PC-3 (cell line): ENCODE results near the gene MORC3. TPM values are rescaled to one million over a fixed set of nuclear protein-coding genes. Genes with fewer than 3 reads are reported as not detected.

Experiments
- ATAC-seq: fragments of 200-7000 bp; cut with Tn5 transposase; 2 replicates; pipeline ENCODE4 v1.9.1; 2020; ENCODE audit warnings: mild to moderate bottlenecking, moderate library complexity
- BruUV-seq: library from RNA; stranded (reverse); fragments of 400-500 nt; replicated peaks from 2 replicates; lab custom pipeline; 2021; lab: Mats Ljungman, UMichigan
- CTCF ChIA-PET: fragments of 300-600 bp; sonication (Branson Sonifier 250); formaldehyde crosslinking; loops from one replicate; lab custom pipeline; 2022; ENCODE audit warnings: antibody characterized with exemption; lab: Charles Lee
- POLR2A ChIA-PET: fragments of 300-600 bp; sonication (Branson Sonifier 250); formaldehyde crosslinking; loops from one replicate; lab custom pipeline; 2022; ENCODE audit warnings: antibody characterized with exemption; ENCODE audit not compliant: unreplicated experiment; lab: Charles Lee
- DNase-seq: peaks from one replicate; pipeline ENCODE4 v3.0.0-alpha.2; 2015
- H2AFZ ChIP-seq: fragments of 300-600 bp; sonication (generic); 2 replicates; pipeline ENCODE4 v1.6.0; 2016; ENCODE audit warnings: antibody characterized with exemption, low read length
- H3F3A ChIP-seq: fragments of 300-600 bp; sonication (generic); one replicate; pipeline ENCODE4 v1.6.0; 2017; ENCODE audit warnings: antibody characterized with exemption, low read length, control low read depth, mild to moderate bottlenecking; ENCODE audit not compliant: unreplicated experiment
- H3K27ac ChIP-seq: fragments of 300-600 bp; sonication (generic); 2 replicates; pipeline ENCODE4 v1.5.1; 2016; ENCODE audit warnings: mild to moderate bottlenecking, low read length
- H3K27me3 ChIP-seq: fragments of 300-600 bp; sonication (generic); 2 replicates; pipeline ENCODE4 v1.6.1; 2016; ENCODE audit warnings: low read length, mixed read lengths
- H3K36me3 ChIP-seq: fragments of 300-600 bp; sonication (generic); 2 replicates; pipeline ENCODE4 v1.6.1; 2016; ENCODE audit warnings: low read depth, mixed run types, low read length, mixed read lengths
- H3K4me1 ChIP-seq: fragments of 300-600 bp; sonication (generic); 2 replicates; pipeline ENCODE4 v1.5.1; 2016; ENCODE audit warnings: low read length; ENCODE audit not compliant: insufficient read depth
- H3K4me2 ChIP-seq: fragments of 300-600 bp; sonication (generic); 2 replicates; pipeline ENCODE4 v1.6.0; 2016; ENCODE audit warnings: low read length
- H3K4me3 ChIP-seq: fragments of 300-600 bp; sonication (generic); 2 replicates; pipeline ENCODE4 v1.5.1; 2016; ENCODE audit warnings: mild to moderate bottlenecking, low read length, mixed read lengths
- H3K79me2 ChIP-seq: fragments of 300-600 bp; sonication (generic); 2 replicates; pipeline ENCODE4 v1.6.1; 2017; ENCODE audit warnings: low read length, mixed read lengths
- H3K9ac ChIP-seq: fragments of 300-600 bp; sonication (generic); 2 replicates; pipeline ENCODE4 v1.6.0; 2016; ENCODE audit warnings: mild to moderate bottlenecking, low read length
- H3K9me2 ChIP-seq: fragments of 300-600 bp; sonication (generic); replicated peaks from 2 replicates; pipeline ENCODE4 v1.6.1; 2016; ENCODE audit warnings: mixed run types, low read length, mixed read lengths
- H3K9me3 ChIP-seq: fragments of 300-600 bp; sonication (generic); 2 replicates; pipeline ENCODE4 v1.6.1; 2016; ENCODE audit warnings: low read length, mixed read lengths
- H4K20me1 ChIP-seq: fragments of 300-600 bp; sonication (generic); 2 replicates; pipeline ENCODE4 v1.6.1; 2016; ENCODE audit warnings: low read length, mixed read lengths
- CTCF ChIP-seq: fragments of 300-600 bp; sonication (generic); conservative IDR thresholded peaks from 2 replicates; pipeline ENCODE4 v1.5.1; 2017; ENCODE audit warnings: antibody characterized with exemption, low read depth, mild to moderate bottlenecking, low read length
- EZH2 ChIP-seq: fragments of 300-600 bp; sonication (generic); IDR thresholded peaks from one replicate; pipeline ENCODE4 v1.6.1; 2017; ENCODE audit warnings: antibody characterized with exemption, mild to moderate bottlenecking, low read length; ENCODE audit not compliant: unreplicated experiment
- EZH2phosphoT487 ChIP-seq: fragments of 300-600 bp; sonication (generic); IDR thresholded peaks from 2 replicates; pipeline ENCODE4 v1.6.1; 2018; ENCODE audit warnings: mild to moderate bottlenecking, antibody characterized with exemption, low read length, borderline replicate concordance
- intact Hi-C: fragments of 100-400 bp; cut with micrococcal nuclease; formaldehyde crosslinking; loops from 2 replicates; pipeline ENCODE4 v1.9.0; 2023
- total RNA-seq: library from RNA; depleted of rRNA; stranded (reverse); fragments of >200 nt; gene quantifications from 2 replicates; pipeline ENCODE4 v1.2.3, GENCODE V29; 2014

The MORC3 gene
- total RNA-seq, 1 experiment from 2014 or later = 23.0 TPM

- Histone ChIP-seq H3K9me3 (no peaks in the 10 kb centered on the region), H2AFZ (no peak overlapping the region), H3K4me2 (no peak overlapping the region), H4K20me1 (no peaks in the 10 kb centered on the region), H3F3A (no peaks in the 10 kb centered on the region), H3K4me3 (no peak overlapping the region), H3K9me2 (no peaks in the 10 kb centered on the region), H3K4me1 (peaks cover 3% of the 10 kb centered on the region), H3K27me3 (no peaks in the 10 kb centered on the region), H3K79me2 (peaks cover 3% of the 10 kb centered on the region), H3K36me3 (no peaks in the 10 kb centered on the region), H3K9ac (no peak overlapping the region), H3K27ac (no peak overlapping the region)
- no TSS peak for BruUV-seq
- CTCF ChIA-PET = no interaction called here
- intact Hi-C loops = loop anchor here (5.0 to 10.0 kb wide), 2 partner anchors 208 to 241 kb away; no protein-coding TSS in a partner anchor
- no peak for ATAC-seq
- POLR2A ChIA-PET = no interaction called here
- no peak for TF ChIP-seq EZH2
- no peak for TF ChIP-seq CTCF
- TF ChIP-seq EZH2phosphoT487 = no peak
- no peak for DNase-seq
These were observed 103.9 kb downstream of the MORC3 start for GRCh38 chr21:36423771-36424433.

- Histone ChIP-seq H3K4me3 (no peak overlapping the region), H2AFZ (no peak overlapping the region), H3K9me3 (no peaks in the 10 kb centered on the region), H4K20me1 (no peaks in the 10 kb centered on the region), H3K36me3 (no peaks in the 10 kb centered on the region), H3K4me1 (peaks cover 10% of the 10 kb centered on the region), H3K9ac (no peak overlapping the region), H3K4me2 (no peak overlapping the region), H3K27ac (no peak overlapping the region), H3K9me2 (no peaks in the 10 kb centered on the region), H3F3A (no peaks in the 10 kb centered on the region), H3K27me3 (no peaks in the 10 kb centered on the region), H3K79me2 (peaks cover 9% of the 10 kb centered on the region)
- no TSS peak for BruUV-seq
- ChIA-PET POLR2A (no interaction called here), CTCF (interaction anchor here (0.6 kb wide), 1 partner anchor 104 kb away, joined by 6 read pairs; the partner anchor contains the start of gene MORC3)
- ATAC-seq (no peak), DNase-seq (no peak)
- intact Hi-C loops = loop anchor here (5.0 to 10.0 kb wide), 2 partner anchors 208 to 240 kb away; no protein-coding TSS in a partner anchor
- TF ChIP-seq EZH2 (no peak), CTCF (no peak), EZH2phosphoT487 (no peak)
These were observed 104.6 kb downstream of the MORC3 start for GRCh38 chr21:36424592-36424991.

- Histone ChIP-seq H3K79me2 (peaks cover 9% of the 10 kb centered on the region), H4K20me1 (no peaks in the 10 kb centered on the region), H3K36me3 (no peaks in the 10 kb centered on the region), H3K27ac (no peak overlapping the region), H3K9me2 (no peaks in the 10 kb centered on the region), H3F3A (no peaks in the 10 kb centered on the region), H3K27me3 (no peaks in the 10 kb centered on the region), H3K9ac (no peak overlapping the region), H3K4me2 (no peak overlapping the region), H3K9me3 (no peaks in the 10 kb centered on the region), H3K4me3 (no peak overlapping the region), H3K4me1 (peaks cover 12% of the 10 kb centered on the region), H2AFZ (no peak overlapping the region)
- POLR2A ChIA-PET = no interaction called here
- DNase-seq (no peak), ATAC-seq (no peak)
- no peak for TF ChIP-seq CTCF
- no peak for TF ChIP-seq EZH2phosphoT487
- TF ChIP-seq EZH2 = no peak
- intact Hi-C loops = loop anchor here (10.0 kb wide), 1 partner anchor 240 kb away; no protein-coding TSS in a partner anchor
- CTCF ChIA-PET = no interaction called here
- no TSS peak for BruUV-seq
These were observed 105.3 kb downstream of the MORC3 start for GRCh38 chr21:36425286-36425685.
